Sigmoid colon (tissue), 7 donors: Measurements from ENCODE around the gene CAPN2. TPM values are rescaled to one million over a fixed set of nuclear protein-coding genes. Genes with fewer than 3 reads are reported as not detected.

Source experiments
- DNase-seq: peaks from one replicate; pipeline ENCODE4 v3.0.0-alpha.2; 2019
- H3K27ac ChIP-seq, 4 donors: fragments of 200-600 bp; sonication (generic); one replicate each; pipeline ENCODE4 v1.5.1; 2016 to 2019; ENCODE audit warnings: mild to moderate bottlenecking in 1 of 4
- H3K27me3 ChIP-seq, 3 donors: fragments of 200-600 bp; sonication (generic); one replicate each; pipeline ENCODE4 v1.5.1; 2019; ENCODE audit warnings: mild to moderate bottlenecking in 1 of 3
- H3K36me3 ChIP-seq, 4 donors: fragments of 200-600 bp; sonication (generic); one replicate each; pipeline ENCODE4 v1.5.1; 2016 to 2019
- H3K4me1 ChIP-seq, 4 donors: fragments of 200-600 bp; sonication (generic); one replicate each; pipeline ENCODE4 v1.5.1; 2017 to 2019
- H3K4me3 ChIP-seq, 4 donors: fragments of 200-600 bp; sonication (generic); one replicate each; pipeline ENCODE4 v1.5.1; 2017 to 2019; ENCODE audit warnings: mild to moderate bottlenecking in 2 of 4, moderate library complexity in 1 of 4
- H3K9me3 ChIP-seq, 4 donors: fragments of 200-600 bp in 3 of 4; sonication (generic) in 3 of 4; one replicate each; pipeline versions ENCODE4 v1.5.1 to v1.6.1; 2013 to 2019
- CTCF ChIP-seq, 4 experiments: fragments of 450-650 bp in 3 of 4; fragments of 200-600 bp in 1 of 4; IDR thresholded peaks; one replicate each; pipeline ENCODE4 v1.5.1; 2016 to 2019; ENCODE audit warnings: antibody characterized with exemption in 4 of 4, mild to moderate bottlenecking in 3 of 4, moderate library complexity in 2 of 4
- EP300 ChIP-seq, 4 donors: sonication (generic); formaldehyde crosslinking; IDR thresholded peaks; one replicate each; pipeline ENCODE4 v1.6.1; 2017; ENCODE audit warnings: antibody characterized with exemption in 4 of 4
- POLR2A ChIP-seq, 2 donors: fragments of 450-650 bp; IDR thresholded peaks; one replicate each; pipeline ENCODE4 v1.6.1; 2016; ENCODE audit warnings: antibody characterized with exemption in 2 of 2, mild to moderate bottlenecking in 2 of 2, moderate library complexity in 2 of 2
- POLR2AphosphoS5 ChIP-seq, 4 donors: sonication (generic); formaldehyde crosslinking; IDR thresholded peaks; one replicate each; pipeline ENCODE4 v1.6.1; 2017; ENCODE audit warnings: antibody characterized with exemption in 4 of 4
- WGBS, 2 donors: extraction: QIAGEN DNeasy Blood & Tissue Kit; methylation state at CpG; one replicate each; pipeline ENCODE4 v1.1.7; 2013; 5-methylcytosine and 5-hydroxymethylcytosine counted together
- intact Hi-C: fragments of 100-400 bp; cut with DNase I; formaldehyde crosslinking; loops from one replicate; pipeline ENCODE4 v1.15.1; 2023
- polyA plus RNA-seq, 3 donors: library from polyadenylated mRNA; stranded (reverse); fragments of 200-250 nt; gene quantifications; one replicate each; pipeline ENCODE4 v1.2.3, GENCODE V29; 2013
- small RNA-seq, 3 donors: library from RNA; depleted of rRNA; stranded (forward); fragments of <200 nt; gene quantifications; one replicate each; pipeline ENCODE3, GENCODE V24; 2016
- total RNA-seq, 4 donors: library from RNA; depleted of rRNA; stranded (reverse); fragments of >200 nt; gene quantifications; one replicate each; pipeline ENCODE4 v1.1.0, GENCODE V29; 2016
- donor health status: healthy with polysubstance abuse.
- donor health status: Bipolar disorder and iron deficiency.
- donor health status: healthy.

Gene CAPN2
- total and polyA plus RNA-seq, 7 donors, result 67.3 to 266 (median 135) TPM

GRCh38 chr1:223820971-223821370 is 108.6 kb downstream of the CAPN2 start:
- no peak overlapping the region for H3K4me3 ChIP-seq
- H3K27me3 ChIP-seq, result no peaks in the 10 kb centered on the region
- DNase-seq, result no peak
- 94% methylated on average over 11 of the region's 11 CpGs for WGBS, 2 donors
- H3K36me3 ChIP-seq, result peaks cover 0 to 18% (median 0%) of the 10 kb centered on the region in 4 donors
- H3K9me3 ChIP-seq, result no peaks in the 10 kb centered on the region
- intact Hi-C loops, result no loop called here
- H3K4me1 ChIP-seq, result peaks cover 0 to 12% (median 3%) of the 10 kb centered on the region in 4 donors
- H3K27ac ChIP-seq, result no peak overlapping the region
- TF ChIP-seq CTCF (IDR thresholded peaks at IDR 0.05) (no peak), POLR2AphosphoS5 (IDR thresholded peaks at IDR 0.05) (no peak), POLR2A (IDR thresholded peaks at IDR 0.05) (no peak), EP300 (IDR thresholded peaks at IDR 0.05) (no peak)

GRCh38 chr1:223824287-223824686 is 111.9 kb downstream of the CAPN2 start:
- no peak overlapping the region for H3K4me3 ChIP-seq
- intact Hi-C loops, result no loop called here
- DNase-seq, result no peak
- H3K4me1 ChIP-seq, result peaks cover 0 to 23% (median 10%) of the 10 kb centered on the region in 4 donors
- no peak for TF ChIP-seq CTCF (IDR thresholded peaks at IDR 0.05)
- TF ChIP-seq POLR2AphosphoS5 (IDR thresholded peaks at IDR 0.05), result no peak
- TF ChIP-seq EP300 (IDR thresholded peaks at IDR 0.05), result no peak
- TF ChIP-seq POLR2A (IDR thresholded peaks at IDR 0.05), result no peak
- WGBS, 2 donors, result 94 to 96% methylated on average over 9 of the region's 9 CpGs
- H3K27ac ChIP-seq, result no peak overlapping the region
- H3K9me3 ChIP-seq, result no peaks in the 10 kb centered on the region
- peaks cover 0 to 18% (median 0%) of the 10 kb centered on the region in 4 donors for H3K36me3 ChIP-seq
- no peaks in the 10 kb centered on the region for H3K27me3 ChIP-seq

- no peak for TF ChIP-seq POLR2AphosphoS5 (IDR thresholded peaks at IDR 0.05)
- Histone ChIP-seq H3K9me3 (no peaks in the 10 kb centered on the region), H3K27ac (no peak overlapping the region), H3K36me3 (peaks cover 0 to 14% (median 0%) of the 10 kb centered on the region in 4 donors), H3K4me3 (no peak overlapping the region), H3K27me3 (no peaks in the 10 kb centered on the region), H3K4me1 (peaks cover 0 to 23% (median 10%) of the 10 kb centered on the region in 4 donors)
- intact Hi-C loops, result no loop called here
- no peak for DNase-seq
- 87 to 88% methylated on average over 4 of the region's 4 CpGs for WGBS, 2 donors
These were observed 112.4 kb downstream of the CAPN2 start for GRCh38 chr1:223824712-223825111.

Small RNA genes lying within 50 kb of the gene (small RNA-seq; reads per million reads assigned to genes)
- gene RNU6-1248P, result 0 reads per million in 3 donors

Other genes starting within 250 kb of the CAPN2 start
- gene CAPN8, start 46.8 kb upstream of the CAPN2 start, total RNA-seq, result 1 to 10 TPM in 1 of 4 donors, not detected in 3; 1.1 TPM
- 10 to 100 TPM; 21.6 to 67.6 (median 63.8) TPM for gene CAPN8, start 46.8 kb upstream of the CAPN2 start, polyA plus RNA-seq
- 10 to 100 TPM; 24.6 to 28.5 (median 26.9) TPM for gene TP53BP2, start 133.4 kb downstream of the CAPN2 start, total RNA-seq
- 10 to 100 TPM; 10.2 to 13.5 (median 12.9) TPM for gene TP53BP2, start 133.4 kb downstream of the CAPN2 start, polyA plus RNA-seq